Measurements from ENCODE around the gene FAM50A.

- TF ChIP-seq SUZ12 (IDR thresholded peaks at IDR 0.05; ENCODE audit: extremely low read depth, insufficient read depth, insufficient read length) (no peak), ZNF274 (IDR thresholded peaks at IDR 0.05; ENCODE audit: low read depth, low read length) (no peak), YY1 (IDR thresholded peaks at IDR 0.05; ENCODE audit: insufficient read depth, insufficient read length) (no peak)
These were observed 11.7 kb upstream of the FAM50A start for GRCh38 chrX:154432210-154432609.

All from NT2/D1 (cell line).